ENCODE measurements around the gene C1orf74.

DNA sequence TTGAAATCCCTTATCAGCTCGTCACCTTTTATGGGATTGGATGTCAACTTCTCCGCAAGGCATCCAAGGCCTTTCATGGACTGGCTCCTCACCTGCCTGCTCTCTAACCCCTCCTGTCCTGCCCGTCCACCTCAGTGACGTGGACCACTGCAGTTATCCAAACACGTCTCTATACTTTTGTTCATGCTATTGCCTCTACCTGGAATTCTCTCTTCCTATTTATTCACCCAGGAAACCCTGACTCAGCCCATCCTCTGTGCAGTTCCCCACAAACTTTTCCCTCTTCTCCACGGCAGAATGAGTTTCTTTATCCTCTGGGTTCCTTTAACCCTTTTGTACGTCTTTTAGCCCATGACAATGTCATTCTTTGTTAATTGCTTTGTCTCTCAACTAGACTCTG lies 38.3 kb upstream of the C1orf74 start:
- TF ChIP-seq, protein P1, sequence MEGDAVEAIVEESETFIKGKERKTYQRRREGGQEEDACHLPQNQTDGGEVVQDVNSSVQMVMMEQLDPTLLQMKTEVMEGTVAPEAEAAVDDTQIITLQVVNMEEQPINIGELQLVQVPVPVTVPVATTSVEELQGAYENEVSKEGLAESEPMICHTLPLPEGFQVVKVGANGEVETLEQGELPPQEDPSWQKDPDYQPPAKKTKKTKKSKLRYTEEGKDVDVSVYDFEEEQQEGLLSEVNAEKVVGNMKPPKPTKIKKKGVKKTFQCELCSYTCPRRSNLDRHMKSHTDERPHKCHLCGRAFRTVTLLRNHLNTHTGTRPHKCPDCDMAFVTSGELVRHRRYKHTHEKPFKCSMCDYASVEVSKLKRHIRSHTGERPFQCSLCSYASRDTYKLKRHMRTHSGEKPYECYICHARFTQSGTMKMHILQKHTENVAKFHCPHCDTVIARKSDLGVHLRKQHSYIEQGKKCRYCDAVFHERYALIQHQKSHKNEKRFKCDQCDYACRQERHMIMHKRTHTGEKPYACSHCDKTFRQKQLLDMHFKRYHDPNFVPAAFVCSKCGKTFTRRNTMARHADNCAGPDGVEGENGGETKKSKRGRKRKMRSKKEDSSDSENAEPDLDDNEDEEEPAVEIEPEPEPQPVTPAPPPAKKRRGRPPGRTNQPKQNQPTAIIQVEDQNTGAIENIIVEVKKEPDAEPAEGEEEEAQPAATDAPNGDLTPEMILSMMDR (IDR thresholded peaks at IDR 0.05), result no peak
- TF ChIP-seq POLR2A (IDR thresholded peaks at IDR 0.05), result no peak
